Mesothelial cell of epicardium (in vitro differentiated cells): ENCODE measurements around the gene F11R. TPM values are rescaled to one million over a fixed set of nuclear protein-coding genes. Genes with fewer than 3 reads are reported as not detected.
"Not testable (repeated sequence)": the region's sequence is repeated elsewhere in the genome, so short reads cannot be mapped to it uniquely, and the experiment has no call there.

ENCODE experiments used
- DNase-seq, 2 experiments: peaks; one replicate each; pipeline ENCODE4 v3.0.0; 2021; ENCODE audit warnings: low spot score in 2 of 2; ENCODE audit not compliant: unreplicated experiment in 2 of 2
- H3K27ac Mint-ChIP-seq: 2 replicates; pipeline ENCODE4 v1.8.0; 2021; ENCODE audit warnings: mixed read lengths
- H3K27me3 Mint-ChIP-seq: 2 replicates; pipeline ENCODE4 v1.8.0; 2021; ENCODE audit warnings: low read depth, mixed read lengths
- H3K36me3 Mint-ChIP-seq: 2 replicates; pipeline ENCODE4 v1.8.0; 2021; ENCODE audit warnings: mixed read lengths
- H3K4me1 Mint-ChIP-seq: 2 replicates; pipeline ENCODE4 v1.8.0; 2021; ENCODE audit warnings: mixed read lengths
- H3K4me3 Mint-ChIP-seq: 2 replicates; pipeline ENCODE4 v1.8.0; 2021; ENCODE audit warnings: mild to moderate bottlenecking, moderate library complexity, mixed read lengths
- H3K9me3 Mint-ChIP-seq: 2 replicates; pipeline ENCODE4 v1.8.0; 2021; ENCODE audit warnings: mixed read lengths
- total RNA-seq: library from RNA; stranded (reverse); gene quantifications from 3 replicates; pipeline ENCODE4 v1.2.1, GENCODE V29; 2021
- TF ChIP-seq, protein P1 (sequence below): fragments of 200-600 bp; sonication (generic); IDR thresholded peaks from one replicate; pipeline ENCODE4 v1.5.0; 2021; ENCODE audit warnings: antibody characterized with exemption; ENCODE audit not compliant: unreplicated experiment

The F11R gene
- total RNA-seq, 1 donor from 2014 or later: 114 TPM

DNA sequence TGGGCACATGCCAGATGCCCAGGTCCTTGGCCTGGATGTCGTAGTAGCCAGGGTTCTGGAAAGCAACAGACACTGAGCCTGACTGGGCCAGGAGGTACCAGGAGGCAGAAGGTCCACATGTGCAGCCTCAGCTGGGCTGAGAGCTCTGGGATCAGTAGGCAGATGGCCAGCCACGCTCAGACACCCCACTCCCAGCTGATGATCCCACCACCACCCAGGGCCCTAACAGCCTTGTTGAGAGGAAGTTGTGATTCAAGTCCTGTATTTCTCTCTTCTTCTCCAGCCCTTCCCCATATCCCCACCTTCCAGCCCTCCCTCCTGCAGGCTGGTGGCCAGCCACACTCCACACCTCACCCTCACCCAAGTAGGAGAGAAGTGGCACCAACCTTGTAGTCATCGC, 70.3 kb downstream of the F11R start:
- Mint-ChIP-seq H3K4me1 (peaks cover 32% of the 10 kb centered on the region), H3K27ac (no peak overlapping the region), H3K9me3 (no peaks in the 10 kb centered on the region), H3K27me3 (no peaks in the 10 kb centered on the region), H3K4me3 (no peak overlapping the region), H3K36me3 (no peaks in the 10 kb centered on the region)
- TF ChIP-seq, protein P1, sequence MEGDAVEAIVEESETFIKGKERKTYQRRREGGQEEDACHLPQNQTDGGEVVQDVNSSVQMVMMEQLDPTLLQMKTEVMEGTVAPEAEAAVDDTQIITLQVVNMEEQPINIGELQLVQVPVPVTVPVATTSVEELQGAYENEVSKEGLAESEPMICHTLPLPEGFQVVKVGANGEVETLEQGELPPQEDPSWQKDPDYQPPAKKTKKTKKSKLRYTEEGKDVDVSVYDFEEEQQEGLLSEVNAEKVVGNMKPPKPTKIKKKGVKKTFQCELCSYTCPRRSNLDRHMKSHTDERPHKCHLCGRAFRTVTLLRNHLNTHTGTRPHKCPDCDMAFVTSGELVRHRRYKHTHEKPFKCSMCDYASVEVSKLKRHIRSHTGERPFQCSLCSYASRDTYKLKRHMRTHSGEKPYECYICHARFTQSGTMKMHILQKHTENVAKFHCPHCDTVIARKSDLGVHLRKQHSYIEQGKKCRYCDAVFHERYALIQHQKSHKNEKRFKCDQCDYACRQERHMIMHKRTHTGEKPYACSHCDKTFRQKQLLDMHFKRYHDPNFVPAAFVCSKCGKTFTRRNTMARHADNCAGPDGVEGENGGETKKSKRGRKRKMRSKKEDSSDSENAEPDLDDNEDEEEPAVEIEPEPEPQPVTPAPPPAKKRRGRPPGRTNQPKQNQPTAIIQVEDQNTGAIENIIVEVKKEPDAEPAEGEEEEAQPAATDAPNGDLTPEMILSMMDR: no peak
- DNase-seq: no peak

DNA sequence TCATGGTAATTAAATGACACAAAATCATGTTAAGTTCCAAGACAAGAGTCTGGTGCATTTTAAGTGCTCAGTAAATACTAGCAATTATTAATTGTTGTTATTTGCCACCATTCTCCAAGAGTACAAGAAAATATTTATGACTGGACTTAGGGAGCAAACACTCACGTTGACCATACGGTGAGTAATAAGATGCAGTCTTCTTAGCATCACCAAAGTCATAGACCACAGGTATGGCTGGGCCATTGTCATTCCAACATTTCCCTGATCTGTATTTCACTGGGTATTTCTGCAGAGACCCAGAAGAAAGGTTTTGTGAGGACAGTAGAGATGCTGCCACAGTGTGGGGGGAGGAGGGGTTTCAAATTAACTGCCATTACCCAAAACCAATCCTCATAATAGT, 71.1 kb downstream of the F11R start:
- TF ChIP-seq, protein P1: no peak
- Mint-ChIP-seq H3K27ac (no peak overlapping the region), H3K36me3 (no peaks in the 10 kb centered on the region), H3K27me3 (no peaks in the 10 kb centered on the region), H3K9me3 (no peaks in the 10 kb centered on the region), H3K4me3 (no peak overlapping the region), H3K4me1 (peaks cover 36% of the 10 kb centered on the region)
- DNase-seq: no peak

DNA sequence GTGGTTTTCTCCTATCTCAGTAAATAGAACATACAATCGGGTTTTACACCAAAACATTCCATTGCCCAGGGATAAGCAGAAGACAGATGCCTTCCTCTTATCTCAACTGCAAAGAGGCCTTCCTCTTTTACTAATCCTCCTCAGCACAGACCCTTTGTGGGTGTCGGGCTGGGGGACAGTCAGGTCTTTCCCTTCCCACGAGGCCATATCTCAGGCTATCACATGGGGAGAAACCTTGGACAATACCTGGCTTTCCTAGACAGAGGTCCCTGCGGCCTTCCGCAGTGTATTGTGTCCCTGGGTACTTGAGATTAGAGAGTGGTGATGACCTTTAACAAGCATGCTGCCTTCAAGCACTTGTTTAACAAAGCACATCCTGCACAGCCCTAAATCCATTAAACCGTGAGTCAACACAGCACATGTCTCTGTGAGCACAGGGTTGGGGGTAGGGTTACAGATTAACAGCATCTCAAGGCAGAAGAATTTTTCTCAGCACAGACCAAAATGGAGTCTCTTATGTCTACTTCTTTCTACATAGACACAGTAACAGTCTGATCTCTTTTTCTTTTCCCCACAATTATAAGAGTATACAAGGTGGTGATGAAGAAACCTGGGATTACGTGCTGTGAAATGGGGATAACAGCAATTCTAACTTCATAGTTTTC, 71.6 kb downstream of the F11R start:
- H3K4me3 Mint-ChIP-seq: not testable (repeated sequence)

DNA sequence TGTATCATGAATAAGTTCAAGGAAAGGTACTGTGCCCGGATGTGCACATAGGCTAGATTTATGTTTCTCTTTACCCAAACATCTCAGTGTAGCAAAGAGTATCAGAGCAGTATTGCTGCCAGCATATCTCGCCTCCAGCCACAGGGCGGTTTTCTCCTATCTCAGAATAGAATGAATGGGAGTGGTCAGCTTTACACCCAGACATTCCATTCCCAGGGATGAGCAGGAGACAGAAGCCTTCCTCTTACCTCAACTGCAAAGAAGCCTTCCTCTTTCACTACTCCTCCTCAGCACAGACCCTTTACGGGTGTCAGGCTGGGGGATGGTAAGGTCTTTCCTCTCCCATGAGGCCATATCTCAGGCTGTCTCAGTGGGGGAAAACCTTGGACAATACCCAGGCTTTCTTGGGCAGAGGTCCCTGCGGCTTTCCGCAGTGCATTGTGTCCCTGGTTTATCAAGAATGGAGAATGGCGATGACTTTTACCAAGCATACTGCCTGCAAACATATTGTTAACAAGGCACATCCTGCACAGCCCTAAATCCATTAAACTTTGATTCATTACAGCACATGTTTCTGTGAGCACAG, 73.7 kb downstream of the F11R start:
- H3K9me3 Mint-ChIP-seq, H3K4me3 Mint-ChIP-seq, H3K27me3 Mint-ChIP-seq, DNase-seq, H3K36me3 Mint-ChIP-seq: not testable (repeated sequence)
- Mint-ChIP-seq H3K4me1 (peaks cover 38% of the 10 kb centered on the region), H3K27ac (peak overlapping the region; percentile 81)

More for the DNA sequence above, 71.6 kb downstream of the F11R start:
- H3K27me3 Mint-ChIP-seq, DNase-seq, H3K9me3 Mint-ChIP-seq, H3K36me3 Mint-ChIP-seq: not testable (repeated sequence)
- Mint-ChIP-seq H3K27ac (peak overlapping the region; percentile 34), H3K4me1 (peaks cover 38% of the 10 kb centered on the region)

DNA sequence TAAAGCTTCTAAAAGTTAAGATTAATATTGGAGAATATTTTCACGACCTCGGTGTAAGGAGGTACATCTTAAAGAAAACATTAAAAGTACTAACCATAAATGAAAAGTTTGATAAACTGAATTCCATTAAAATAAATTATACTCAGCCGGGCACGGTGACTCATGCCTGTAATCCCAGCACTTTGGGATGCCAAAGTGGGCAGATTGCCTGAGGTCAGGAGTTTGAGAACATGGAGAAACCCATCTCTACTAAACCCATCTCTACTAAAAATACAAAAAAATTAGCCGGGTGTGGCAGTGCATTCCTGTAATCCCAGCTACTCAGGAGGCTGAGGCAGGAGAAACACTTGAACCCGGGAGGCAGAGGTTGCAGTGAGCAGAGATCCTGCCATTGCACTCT, 75.1 kb downstream of the F11R start:
- not testable (repeated sequence) for DNase-seq, H3K36me3 Mint-ChIP-seq, H3K4me3 Mint-ChIP-seq, H3K9me3 Mint-ChIP-seq, H3K27me3 Mint-ChIP-seq
- H3K4me1 Mint-ChIP-seq: peaks cover 34% of the 10 kb centered on the region
- H3K27ac Mint-ChIP-seq: peak overlapping the region; percentile 25

Other genes with a start within 250 kb of the F11R start
- not detected in 3 replicates for gene LY9, start 225.0 kb downstream of the F11R start, total RNA-seq
- not detected in 3 replicates for gene CD244, start 158.3 kb downstream of the F11R start, total RNA-seq
- 0.63 to 0.73 TPM in 2 of 3 replicates, not detected in the other for gene ITLN1, start 136.0 kb downstream of the F11R start, total RNA-seq
- 0.41 to 0.80 TPM (median 0.72 TPM) in 3 replicates for gene ITLN2, start 66.3 kb downstream of the F11R start, total RNA-seq
- 53.2 to 60.3 TPM (median 53.7 TPM) in 3 replicates for gene TSTD1, start 17.8 kb upstream of the F11R start, total RNA-seq
- 66.4 to 68.0 TPM (median 66.6 TPM) in 3 replicates for gene USF1, start 24.8 kb upstream of the F11R start, total RNA-seq
- 1.4 to 1.9 TPM (median 1.6 TPM) in 3 replicates for gene ARHGAP30, start 48.7 kb upstream of the F11R start, total RNA-seq
- gene NECTIN4, start 68.4 kb upstream of the F11R start, total RNA-seq: 29.9 to 31.5 TPM (median 30.6 TPM) in 3 replicates
- 4.2 to 5.4 TPM (median 5.4 TPM) in 3 replicates for gene KLHDC9, start 77.2 kb upstream of the F11R start, total RNA-seq
- 49.7 to 53.2 TPM (median 50.8 TPM) in 3 replicates for gene PFDN2, start 96.9 kb upstream of the F11R start, total RNA-seq
- 35.3 to 37.7 TPM (median 35.9 TPM) in 3 replicates for gene NIT1, start 97.0 kb upstream of the F11R start, total RNA-seq
- 43.7 to 45.0 TPM (median 44.4 TPM) in 3 replicates for gene DEDD, start 111.5 kb upstream of the F11R start, total RNA-seq
- gene UFC1, start 132.8 kb upstream of the F11R start, total RNA-seq: 86.2 to 90.2 TPM (median 88.7 TPM) in 3 replicates
- 42.6 to 48.4 TPM (median 47.4 TPM) in 3 replicates for gene USP21, start 138.3 kb upstream of the F11R start, total RNA-seq
- 48.9 to 49.7 TPM (median 49.0 TPM) in 3 replicates for gene PPOX, start 145.3 kb upstream of the F11R start, total RNA-seq
- gene B4GALT3, start 156.4 kb upstream of the F11R start, total RNA-seq: 38.0 to 43.0 TPM (median 40.5 TPM) in 3 replicates
- gene ADAMTS4, start 177.9 kb upstream of the F11R start, total RNA-seq: 6.8 to 9.9 TPM (median 9.2 TPM) in 3 replicates
- gene NDUFS2, start 181.2 kb upstream of the F11R start, total RNA-seq: 70.1 to 72.0 TPM (median 70.8 TPM) in 3 replicates
- 0.40 to 1.8 TPM (median 1.3 TPM) in 3 replicates for gene FCER1G, start 194.1 kb upstream of the F11R start, total RNA-seq
- not detected in 3 replicates for gene APOA2, start 202.5 kb upstream of the F11R start, total RNA-seq
- gene TOMM40L, start 204.9 kb upstream of the F11R start, total RNA-seq: 8.5 to 9.3 TPM (median 9.3 TPM) in 3 replicates
- not detected in 3 replicates for gene NR1I3, start 217.1 kb upstream of the F11R start, total RNA-seq
- 0.25 TPM in 1 of 3 replicates, not detected in the others for gene PCP4L1, start 237.6 kb upstream of the F11R start, total RNA-seq